Omental fat pad (tissue), 4 donors: ENCODE data around the gene DYRK1A. TPM values are rescaled to one million over a fixed set of nuclear protein-coding genes. Genes with fewer than 3 reads are reported as not detected.
A peak's percentile ranks its signal among the peaks of the same experiment; 100 is the strongest.
"Not testable (repeated sequence)": the region's sequence is repeated elsewhere in the genome, so short reads cannot be mapped to it uniquely, and the experiment has no call there.

Experiments used
- ATAC-seq: fragments of 150-250 bp; one replicate; pipeline ENCODE4 v1.9.1; 2016; ENCODE audit warnings: mild to moderate bottlenecking, moderate library complexity; ENCODE audit not compliant: low FRiP score
- DNase-seq: peaks from one replicate; pipeline ENCODE4 v3.0.0-alpha.2; 2019; ENCODE audit warnings: low spot score
- total RNA-seq, 4 donors: library from RNA; depleted of rRNA; stranded (reverse); fragments of >200 nt; gene quantifications; one replicate each; pipeline ENCODE4 v1.1.0, GENCODE V29; 2016
- TF ChIP-seq, protein P1 (sequence below), 3 donors: fragments of 450-650 bp; IDR thresholded peaks; one replicate each; pipeline ENCODE4 v1.5.1; 2016 to 2017; ENCODE audit warnings: antibody characterized with exemption in 3 of 3, mild to moderate bottlenecking in 3 of 3, moderate library complexity in 2 of 3

Gene DYRK1A
- total RNA-seq, 4 donors from 2014 or later = 50.7 to 82.3 (median 72.3) TPM

DNA sequence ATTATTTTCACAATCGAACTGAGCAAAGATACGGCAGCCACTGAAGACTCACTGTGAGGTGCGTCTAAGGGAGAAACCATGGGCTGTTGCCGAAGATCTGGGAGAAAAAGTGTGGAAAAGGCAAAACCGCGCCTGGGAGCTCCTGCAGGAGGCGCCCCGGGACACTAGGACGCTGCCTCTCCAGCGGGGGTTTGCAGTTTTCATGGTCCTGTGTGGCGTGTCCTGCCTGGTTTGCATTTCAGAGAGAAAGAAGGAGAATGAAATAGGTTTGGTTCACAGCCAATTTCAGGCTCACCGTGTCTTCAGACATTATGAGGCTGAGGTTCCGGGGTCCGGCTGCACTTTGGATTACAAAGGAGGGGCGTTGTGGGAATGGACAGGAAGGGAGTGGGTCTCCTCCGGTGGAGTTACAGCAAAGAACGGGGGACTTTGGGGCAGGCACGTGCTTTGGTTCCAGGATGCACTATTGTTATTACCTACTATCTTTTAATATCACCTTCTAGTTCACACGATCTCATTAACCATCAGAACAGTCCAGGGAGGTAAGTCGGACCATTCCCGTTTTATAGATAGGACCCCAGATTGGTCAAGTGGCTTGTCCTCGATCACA, 179.8 kb downstream of the DYRK1A start:
- DNase-seq = no peak
- TF ChIP-seq, protein P1, sequence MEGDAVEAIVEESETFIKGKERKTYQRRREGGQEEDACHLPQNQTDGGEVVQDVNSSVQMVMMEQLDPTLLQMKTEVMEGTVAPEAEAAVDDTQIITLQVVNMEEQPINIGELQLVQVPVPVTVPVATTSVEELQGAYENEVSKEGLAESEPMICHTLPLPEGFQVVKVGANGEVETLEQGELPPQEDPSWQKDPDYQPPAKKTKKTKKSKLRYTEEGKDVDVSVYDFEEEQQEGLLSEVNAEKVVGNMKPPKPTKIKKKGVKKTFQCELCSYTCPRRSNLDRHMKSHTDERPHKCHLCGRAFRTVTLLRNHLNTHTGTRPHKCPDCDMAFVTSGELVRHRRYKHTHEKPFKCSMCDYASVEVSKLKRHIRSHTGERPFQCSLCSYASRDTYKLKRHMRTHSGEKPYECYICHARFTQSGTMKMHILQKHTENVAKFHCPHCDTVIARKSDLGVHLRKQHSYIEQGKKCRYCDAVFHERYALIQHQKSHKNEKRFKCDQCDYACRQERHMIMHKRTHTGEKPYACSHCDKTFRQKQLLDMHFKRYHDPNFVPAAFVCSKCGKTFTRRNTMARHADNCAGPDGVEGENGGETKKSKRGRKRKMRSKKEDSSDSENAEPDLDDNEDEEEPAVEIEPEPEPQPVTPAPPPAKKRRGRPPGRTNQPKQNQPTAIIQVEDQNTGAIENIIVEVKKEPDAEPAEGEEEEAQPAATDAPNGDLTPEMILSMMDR (IDR thresholded peaks at IDR 0.05) = no peak
- ATAC-seq = no peak

DNA sequence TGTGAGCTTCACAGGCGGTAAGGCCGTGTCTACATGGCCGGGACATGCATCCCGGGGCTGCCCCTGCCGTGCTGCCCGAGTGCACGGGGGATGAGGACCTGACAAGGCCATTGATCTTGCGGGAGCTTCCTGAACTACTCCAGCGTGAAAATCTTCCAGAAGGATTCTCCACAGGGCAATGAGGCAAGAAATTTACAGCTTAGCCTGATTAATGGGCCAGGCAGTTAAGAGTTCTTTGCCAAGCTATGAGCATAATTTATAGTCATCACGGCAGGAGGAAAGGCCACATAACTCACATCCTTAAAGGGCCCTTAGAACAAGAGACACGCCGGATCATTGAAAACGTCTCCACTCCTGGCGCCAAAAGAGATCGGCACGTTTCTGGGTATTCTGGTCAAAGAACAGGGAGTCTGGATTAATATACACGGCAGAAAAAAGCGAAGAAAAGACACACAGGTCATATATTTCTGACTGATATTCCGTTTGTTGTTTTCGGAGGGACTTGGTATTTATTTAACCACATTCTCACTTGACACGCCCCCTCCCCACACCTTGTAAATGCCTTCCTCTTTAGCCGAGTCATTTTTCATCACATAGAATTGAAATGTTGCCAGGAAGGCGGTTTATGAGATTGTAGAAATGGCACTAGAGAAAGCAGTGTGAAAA, 180.5 kb downstream of the DYRK1A start:
- ATAC-seq (peak; percentile 60), DNase-seq (no peak)
- TF ChIP-seq, protein P1 (IDR thresholded peaks at IDR 0.05) = no peak

DNA sequence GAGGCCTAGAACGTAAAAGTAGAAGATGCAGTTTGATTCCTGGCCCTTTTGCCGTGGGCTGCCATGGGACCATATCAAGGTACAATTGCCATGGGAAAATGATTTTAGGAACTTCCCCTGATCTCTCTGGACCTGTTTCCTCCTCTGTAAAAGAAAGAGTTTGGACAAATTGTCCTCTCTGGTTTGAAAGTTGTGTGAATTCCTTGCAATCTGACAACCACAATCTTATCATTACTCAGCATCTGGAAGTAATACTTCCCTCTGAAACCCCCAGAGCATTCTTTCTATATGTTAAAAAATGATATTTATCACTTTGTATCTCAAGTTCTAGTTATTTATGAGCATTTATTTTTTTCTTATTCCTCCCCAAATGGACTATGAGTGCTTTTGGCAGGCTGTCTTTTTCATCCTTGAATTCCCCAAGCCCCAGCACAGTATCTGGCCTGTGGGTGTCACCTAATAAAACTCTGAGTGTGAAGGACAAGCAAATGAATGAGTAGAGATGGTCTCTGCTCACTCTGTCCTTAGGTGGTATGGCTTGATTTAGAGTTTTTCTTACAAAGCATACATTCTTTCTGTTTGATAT, 181.1 kb downstream of the DYRK1A start:
- TF ChIP-seq, protein P1 (IDR thresholded peaks at IDR 0.05) = no peak
- DNase-seq (no peak), ATAC-seq (no peak)

DNA sequence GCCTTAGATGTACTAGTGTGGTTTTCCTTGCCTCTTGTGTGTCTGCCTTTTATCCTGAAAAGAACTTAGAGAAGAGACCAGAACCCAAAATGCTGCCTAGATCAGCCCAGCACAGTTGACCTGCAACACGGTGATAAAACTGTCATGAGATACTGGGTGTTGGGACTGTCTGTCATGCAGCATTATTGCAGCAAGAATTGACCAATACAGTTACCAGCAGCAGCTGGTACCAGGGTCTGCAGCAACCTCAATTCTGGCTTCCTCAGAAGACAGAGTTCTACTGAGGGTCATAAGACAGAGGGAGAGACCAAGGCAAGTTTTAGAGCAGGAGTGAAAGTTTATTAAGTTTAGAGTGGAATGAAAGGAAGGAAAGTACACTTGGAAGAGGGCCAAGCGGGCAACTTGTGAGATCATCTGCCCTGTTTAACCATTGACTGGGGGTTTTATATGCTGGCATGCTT, 182.0 kb downstream of the DYRK1A start:
- DNase-seq = no peak
- ATAC-seq = no peak
- TF ChIP-seq, protein P1 (IDR thresholded peaks at IDR 0.05) = no peak

DNA sequence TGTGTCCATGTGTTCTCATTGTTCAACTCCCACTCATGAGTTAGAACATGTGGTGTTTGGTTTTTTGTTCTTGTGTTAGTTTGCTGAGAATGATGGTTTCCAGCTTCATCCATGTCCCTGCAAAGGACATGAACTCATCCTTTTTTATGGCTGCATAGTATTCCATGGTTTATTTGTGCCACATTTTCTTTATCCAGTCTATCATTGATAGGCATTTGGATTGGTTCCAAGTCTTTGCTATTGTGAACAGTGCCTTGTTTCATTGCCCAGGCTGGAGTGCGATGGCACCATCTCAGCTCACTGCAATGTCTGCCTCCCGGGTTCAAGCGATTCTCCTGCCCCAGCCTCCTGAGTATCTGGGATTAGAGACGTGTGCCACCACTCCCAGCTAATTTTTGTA, 183.2 kb downstream of the DYRK1A start:
- DNase-seq = not testable (repeated sequence)

DNA sequence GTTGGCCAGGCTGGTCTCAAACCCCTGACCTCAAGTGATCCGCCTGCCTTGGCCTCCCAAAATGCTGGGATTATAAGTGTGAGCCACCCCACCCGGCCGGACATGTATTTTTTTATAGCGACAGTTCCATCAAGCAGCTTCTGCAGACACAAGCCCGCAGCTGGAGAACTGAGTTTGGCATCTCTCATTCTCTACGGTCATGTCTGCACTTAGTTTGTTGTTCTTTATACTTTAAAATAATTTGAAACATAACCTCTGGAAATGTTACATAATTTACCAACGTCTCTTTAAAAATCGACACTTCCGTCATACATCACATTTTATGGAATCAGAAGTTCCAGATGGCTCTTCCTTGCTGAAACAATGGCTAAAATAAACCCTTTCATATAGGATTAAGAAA, 183.6 kb downstream of the DYRK1A start:
- DNase-seq (no peak), ATAC-seq (no peak)
- TF ChIP-seq, protein P1 (IDR thresholded peaks at IDR 0.05) = no peak

More for the DNA sequence above, 183.2 kb downstream of the DYRK1A start:
- ATAC-seq = not testable (repeated sequence)

DNA sequence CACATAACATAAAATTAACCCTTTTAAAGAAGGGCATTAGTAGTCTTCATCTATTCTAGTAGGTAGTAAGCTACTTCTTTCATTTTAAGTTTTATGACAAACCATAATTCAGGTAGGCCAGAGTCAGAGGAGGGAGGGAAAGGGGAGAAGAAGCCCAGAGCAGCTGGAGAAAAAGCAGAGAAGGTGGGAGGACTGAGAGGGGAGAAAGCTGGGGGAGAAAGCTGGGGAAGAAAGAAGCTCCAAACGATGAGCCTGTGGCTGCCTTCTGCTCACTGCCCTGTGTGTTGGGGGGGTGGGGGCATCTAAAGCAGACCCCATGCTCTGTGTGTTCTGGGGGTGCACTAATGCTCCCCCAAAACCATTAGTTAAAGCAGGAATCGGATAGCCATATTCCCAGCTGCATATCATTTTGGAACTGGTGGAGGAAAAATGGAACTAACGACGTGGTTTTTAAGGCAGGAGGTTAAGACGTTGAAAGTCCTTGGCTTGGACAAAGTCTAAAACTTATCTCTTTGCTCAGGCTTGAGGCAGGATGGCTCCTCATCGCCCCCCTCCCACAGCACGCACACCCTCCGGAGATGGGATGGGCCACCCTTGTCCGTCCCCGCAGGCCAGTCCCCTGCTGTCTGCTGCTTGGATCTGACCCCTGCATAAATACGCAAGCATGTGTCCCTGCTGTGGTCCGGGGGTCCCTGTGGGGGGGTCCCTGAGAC, 184.2 kb downstream of the DYRK1A start:
- DNase-seq = no peak
- no peak for ATAC-seq
- TF ChIP-seq, protein P1 (IDR thresholded peaks at IDR 0.05) = no peak
